IMR-90 (cell line): ENCODE results near the gene SAT1. TPM values are rescaled to one million over a fixed set of nuclear protein-coding genes. Genes with fewer than 3 reads are reported as not detected.

Experiments
- ATAC-seq: fragments of 200-7000 bp; cut with Tn5 transposase; 2 replicates; pipeline ENCODE4 v1.9.1; 2020; ENCODE audit warnings: low read depth, mild to moderate bottlenecking, moderate library complexity
- BruUV-seq: library from RNA; stranded (reverse); fragments of 400-500 nt; replicated peaks from 2 replicates; lab custom pipeline; 2021; lab: Mats Ljungman, UMichigan
- CTCF ChIA-PET: fragments of 300-600 bp; formaldehyde crosslinking; extraction: SDS; loops from one replicate; lab custom pipeline; 2021; ENCODE audit warnings: antibody characterized with exemption; lab: Yijun Ruan, JAX
- POLR2A ChIA-PET: fragments of 300-600 bp; sonication (Branson Sonifier 250); formaldehyde crosslinking; loops from one replicate; lab custom pipeline; 2022; ENCODE audit warnings: antibody characterized with exemption; ENCODE audit not compliant: unreplicated experiment; lab: Charles Lee
- DNase-seq: peaks from one replicate; pipeline ENCODE4 v3.0.0; 2013
- H2AFZ ChIP-seq: replicated peaks from 2 replicates; pipeline ENCODE3; 2013; ENCODE audit warnings: low read length, mild to moderate bottlenecking; ENCODE audit not compliant: poor library complexity
- H2AK5ac ChIP-seq: 2 replicates; pipeline ENCODE4 v1.6.1; 2013; ENCODE audit warnings: low read depth, low read length, inconsistent platforms
- H2AK9ac ChIP-seq: replicated peaks from 2 replicates; pipeline ENCODE3; 2013; ENCODE audit warnings: mild to moderate bottlenecking, low read depth, low read length, moderate library complexity; ENCODE audit not compliant: poor library complexity
- H2BK120ac ChIP-seq: 2 replicates; pipeline ENCODE4 v1.6.1; 2013; ENCODE audit warnings: low read depth, low read length, inconsistent platforms
- H2BK15ac ChIP-seq: 3 replicates; pipeline ENCODE4 v1.6.1; 2013; ENCODE audit warnings: low read depth, low read length, inconsistent platforms
- H2BK20ac ChIP-seq: 2 replicates; pipeline ENCODE4 v1.6.1; 2013; ENCODE audit warnings: low read depth, mild to moderate bottlenecking, inconsistent platforms, low read length, moderate library complexity
- H2BK5ac ChIP-seq: 2 replicates; pipeline ENCODE4 v1.6.1; 2013; ENCODE audit warnings: mild to moderate bottlenecking, low read depth, low read length, inconsistent platforms; ENCODE audit not compliant: poor library complexity, severe bottlenecking
- H3K14ac ChIP-seq: replicated peaks from 2 replicates; pipeline ENCODE4 v1.6.1; 2013; ENCODE audit warnings: low read depth, low read length, inconsistent platforms
- H3K18ac ChIP-seq: 2 replicates; pipeline ENCODE4 v1.6.1; 2013; ENCODE audit warnings: low read depth, low read length, control low read depth
- H3K23ac ChIP-seq: 2 replicates; pipeline ENCODE4 v1.6.1; 2013; ENCODE audit warnings: low read depth, low read length, inconsistent platforms
- H3K27ac ChIP-seq: 2 replicates; pipeline ENCODE4 v1.5.1; 2013; ENCODE audit warnings: mild to moderate bottlenecking, control low read depth, low read length; ENCODE audit not compliant: insufficient read depth
- H3K27me3 ChIP-seq: 2 replicates; pipeline ENCODE4 v1.6.1; 2013; ENCODE audit warnings: low read length; ENCODE audit not compliant: control insufficient read depth, insufficient read depth
- H3K36me3 ChIP-seq: 2 replicates; pipeline ENCODE4 v1.6.1; 2013; ENCODE audit warnings: low read length, mixed read lengths; ENCODE audit not compliant: control insufficient read depth, insufficient read depth
- H3K4ac ChIP-seq: 2 replicates; pipeline ENCODE4 v1.6.1; 2013; ENCODE audit warnings: low read depth, low read length, inconsistent platforms
- H3K4me1 ChIP-seq: 2 replicates; pipeline ENCODE4 v1.6.1; 2013; ENCODE audit warnings: low read length, mixed read lengths; ENCODE audit not compliant: control insufficient read depth, insufficient read depth
- H3K4me2 ChIP-seq: 2 replicates; pipeline ENCODE4 v1.6.1; 2013; ENCODE audit warnings: low read depth, mild to moderate bottlenecking, control low read depth, low read length, moderate library complexity
- H3K4me3 ChIP-seq: 2 replicates; pipeline ENCODE4 v1.5.1; 2013; ENCODE audit warnings: low read depth, mild to moderate bottlenecking, control low read depth, low read length, moderate library complexity; ENCODE audit not compliant: insufficient read depth
- H3K56ac ChIP-seq: 2 replicates; pipeline ENCODE4 v1.6.1; 2013; ENCODE audit warnings: low read length, inconsistent platforms; ENCODE audit not compliant: insufficient read depth; ENCODE audit errors: extremely low read depth
- H3K79me1 ChIP-seq, 2 experiments: 2 replicates each; pipeline ENCODE4 v1.6.1; 2013; ENCODE audit warnings: low read length in 2 of 2, inconsistent platforms in 1 of 2, low read depth in 1 of 2
- H3K9ac ChIP-seq: 2 replicates; pipeline ENCODE4 v1.6.1; 2013; ENCODE audit warnings: low read depth, low read length, control low read depth
- H3K9me1 ChIP-seq: 2 replicates; pipeline ENCODE4 v1.6.1; 2013; ENCODE audit warnings: low read length, inconsistent platforms; ENCODE audit not compliant: insufficient read depth
- H3K9me3 ChIP-seq: 2 replicates; pipeline ENCODE4 v1.6.1; 2013; ENCODE audit warnings: low read length; ENCODE audit not compliant: control insufficient read depth, insufficient read depth
- H4K20me1 ChIP-seq: 2 replicates; pipeline ENCODE4 v1.6.1; 2013; ENCODE audit warnings: low read length, inconsistent platforms; ENCODE audit not compliant: insufficient read depth
- H4K5ac ChIP-seq: 2 replicates; pipeline ENCODE4 v1.6.1; 2013; ENCODE audit warnings: mild to moderate bottlenecking, low read depth, low read length, control low read depth
- H4K8ac ChIP-seq, 2 experiments: 2 replicates each; pipeline ENCODE4 v1.6.1; 2013; ENCODE audit warnings: low read depth in 2 of 2, low read length in 2 of 2, control low read depth in 1 of 2, inconsistent platforms in 1 of 2
- H4K91ac ChIP-seq: 2 replicates; pipeline ENCODE4 v1.6.1; 2013; ENCODE audit warnings: low read depth, low read length, inconsistent platforms; ENCODE audit not compliant: insufficient read depth
- CEBPB ChIP-seq: IDR thresholded peaks from 2 replicates; pipeline ENCODE4 v1.6.1; 2012; ENCODE audit warnings: low read depth, low read length, improper control_type of control experiment
- CHD1 ChIP-seq: IDR thresholded peaks from 2 replicates; pipeline ENCODE4 v1.6.1; 2012; ENCODE audit warnings: low read depth, low read length, improper control_type of control experiment
- FOS ChIP-seq: fragments of 150-350 bp; IDR thresholded peaks from 2 replicates; pipeline ENCODE4 v1.6.1; 2016; ENCODE audit warnings: low read depth, low read length
- MAFK ChIP-seq: IDR thresholded peaks from 2 replicates; pipeline ENCODE4 v1.6.1; 2012; ENCODE audit warnings: low read depth, low read length, improper control_type of control experiment
- MAZ ChIP-seq: IDR thresholded peaks from 2 replicates; pipeline ENCODE4 v1.6.1; 2012; ENCODE audit warnings: low read depth, mild to moderate bottlenecking, low read length, improper control_type of control experiment, moderate library complexity, borderline replicate concordance
- NFE2L2 ChIP-seq: fragments of 150-350 bp; IDR thresholded peaks from 2 replicates; pipeline ENCODE4 v1.6.1; 2016; ENCODE audit warnings: low read depth, mild to moderate bottlenecking, low read length
- POLR2A ChIP-seq: IDR thresholded peaks from 2 replicates; pipeline ENCODE4 v1.6.1; 2012; ENCODE audit warnings: mild to moderate bottlenecking, low read depth, low read length
- RAD21 ChIP-seq: IDR thresholded peaks from 2 replicates; pipeline ENCODE4 v1.6.1; 2012; ENCODE audit warnings: low read length, improper control_type of control experiment
- RFX5 ChIP-seq: IDR thresholded peaks from 2 replicates; pipeline ENCODE4 v1.8.0; 2012; ENCODE audit warnings: low read depth, mild to moderate bottlenecking, low read length, moderate library complexity
- WGBS, 2 experiments: methylation state at CpG; one replicate each; pipeline versions ENCODE4 v1.1.5 to v1.1.7; 2013; ENCODE audit warnings: missing lambda C conversion rate in 2 of 2; ENCODE audit not compliant: insufficient read length in 1 of 2; ENCODE audit errors: extremely low coverage in 2 of 2; 5-methylcytosine and 5-hydroxymethylcytosine counted together
- dilution Hi-C: fragments of 300-500 bp; cut with HindIII; formaldehyde crosslinking; loops from one replicate; pipeline ENCODE4 v1.14.3; 2018; ENCODE audit warnings: low sequenced_read_pairs; ENCODE audit not compliant: unreplicated experiment
- in situ Hi-C: fragments of 300-500 bp; cut with MboI; formaldehyde crosslinking; loops from 3 replicates; pipeline ENCODE4 v1.14.3; 2019; ENCODE audit warnings: low sequenced_read_pairs, inconsistent platforms, mixed read lengths
- intact Hi-C: fragments of 100-400 bp; cut with micrococcal nuclease; formaldehyde crosslinking; loops from 2 replicates; pipeline ENCODE4 v1.10.0; 2022
- polyA plus RNA-seq, 3 experiments: library from polyadenylated mRNA; depleted of rRNA; stranded (reverse); fragments of >200 nt; gene quantifications; 2 replicates each; pipeline ENCODE4 v1.2.3, GENCODE V29; 2012; ENCODE audit warnings: low replicate concordance in 1 of 3
- total RNA-seq: library from RNA; depleted of rRNA; stranded (reverse); fragments of >200 nt; gene quantifications from 2 replicates; pipeline ENCODE4 v1.2.3, GENCODE V29; 2012
- TF ChIP-seq, protein P1 (sequence below): conservative IDR thresholded peaks from 2 replicates; pipeline ENCODE4 v1.5.1; 2012; ENCODE audit warnings: mild to moderate bottlenecking, low read depth, low read length, improper control_type of control experiment
- TF ChIP-seq, protein P2 (sequence below): fragments of 150-350 bp; IDR thresholded peaks from 2 replicates; pipeline ENCODE4 v1.6.1; 2017; ENCODE audit warnings: mild to moderate bottlenecking, antibody characterized with exemption, low read length, low read depth
- TF ChIP-seq, protein P3 (sequence below): fragments of 150-350 bp; IDR thresholded peaks from 2 replicates; pipeline ENCODE4 v1.6.1; 2016; ENCODE audit warnings: low read depth, mild to moderate bottlenecking, low read length, moderate library complexity, borderline replicate concordance

The SAT1 gene
- total and polyA plus RNA-seq, 2 of the 4 experiments (the other 2 are of a cell fraction): 55.9 to 92.8 TPM

DNA sequence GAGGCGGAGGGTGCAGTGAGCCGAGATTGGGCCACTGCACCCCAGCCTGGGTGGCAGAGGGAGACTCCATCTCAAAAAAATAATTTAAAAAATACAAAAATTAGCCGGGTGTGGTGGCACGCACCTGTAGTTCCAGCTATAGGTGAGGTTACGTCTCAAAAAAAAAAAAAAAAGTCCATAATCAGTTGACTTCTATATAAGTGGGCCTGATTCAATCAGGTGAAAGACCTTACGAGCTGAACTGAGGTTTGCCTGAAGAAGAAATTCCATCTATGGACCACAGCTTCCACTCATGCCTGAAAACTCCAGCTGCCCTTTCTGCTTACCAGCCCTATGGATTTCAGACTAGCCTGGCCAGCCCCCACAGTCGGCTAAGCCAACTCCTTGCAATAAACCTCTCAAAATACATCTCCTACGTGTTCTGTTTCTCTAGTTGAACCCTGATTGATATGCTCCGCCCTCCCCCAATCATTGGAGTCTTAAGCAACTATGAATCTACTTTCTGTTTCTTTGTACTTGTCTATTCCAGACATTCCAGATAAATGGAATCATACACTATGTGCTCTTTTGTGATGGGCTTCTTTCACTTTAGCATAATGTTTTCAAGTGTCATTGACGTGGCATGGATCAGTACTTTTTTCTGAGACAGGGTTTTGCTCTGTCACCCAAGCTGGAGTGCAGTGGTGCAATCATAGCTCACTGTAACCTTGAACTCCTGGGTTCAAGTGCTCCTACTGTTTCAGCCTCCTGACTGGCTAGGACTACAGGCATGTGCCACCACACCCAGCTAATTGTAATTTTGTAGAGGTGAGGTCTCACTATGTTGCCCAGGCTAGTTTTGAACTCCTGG lies 36.6 kb downstream of the SAT1 start (continued):
- no peak for TF ChIP-seq RFX5

DNA sequence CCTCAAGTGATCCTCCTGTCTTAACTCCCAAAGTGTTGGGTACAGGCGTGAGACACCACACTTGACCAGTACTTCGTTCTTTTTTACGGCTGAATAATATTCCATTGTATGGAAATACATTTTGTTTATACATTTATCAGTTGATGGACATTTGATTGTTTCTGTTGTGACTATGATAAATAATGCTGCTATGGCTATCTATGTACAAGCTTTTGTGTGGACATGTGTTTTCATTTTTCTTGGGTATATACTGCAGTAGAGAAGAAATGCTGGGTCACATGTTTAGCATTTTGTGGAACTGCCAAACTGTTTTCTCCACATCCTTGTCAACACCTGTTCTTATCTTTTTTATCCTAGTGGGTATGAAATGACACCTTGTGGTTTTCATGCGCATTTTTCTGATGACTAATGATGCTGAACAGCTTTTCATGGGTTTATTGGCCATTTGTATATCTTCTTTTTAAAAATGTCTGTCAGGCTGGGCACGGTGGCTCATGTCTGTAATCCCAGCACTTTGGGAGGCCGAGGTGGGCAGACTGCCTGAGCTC lies 37.3 kb downstream of the SAT1 start:
- Histone ChIP-seq H2AFZ (no peak overlapping the region), H3K23ac (no peak overlapping the region), H3K36me3 (no peaks in the 10 kb centered on the region), H3K4me1 (no peaks in the 10 kb centered on the region), H3K27me3 (no peaks in the 10 kb centered on the region; the same call in 1 of the 2 replicates), H2BK15ac (no peak overlapping the region), H3K79me1 (no peaks in the 10 kb centered on the region), H2AK9ac (no peak overlapping the region), H4K8ac (no peak overlapping the region), H3K4me3 (no peak overlapping the region), H2BK5ac (no peak overlapping the region), H3K9me3 (no peaks in the 10 kb centered on the region), H3K4ac (no peak overlapping the region), H4K91ac (no peak overlapping the region), H4K5ac (no peak overlapping the region), H2BK120ac (no peak overlapping the region), H2BK20ac (no peak overlapping the region), H3K9ac (no peak overlapping the region), H4K20me1 (no peaks in the 10 kb centered on the region), H3K4me2 (no peak overlapping the region), H3K56ac (no peak overlapping the region), H3K27ac (no peak overlapping the region), H3K9me1 (no peaks in the 10 kb centered on the region), H2AK5ac (no peak overlapping the region), H3K14ac (no peak overlapping the region), H3K18ac (no peak overlapping the region)
- ATAC-seq (no peak), DNase-seq (no peak)
- ChIA-PET POLR2A (no interaction called here), CTCF (no interaction called here)
- dilution Hi-C loops (no loop called here), intact Hi-C loops (no loop called here), in situ Hi-C loops (no loop called here)
- no TSS peak for BruUV-seq
- WGBS, 2 experiments: no CpG with 5 or more reads among the region's 6 CpGs
- no peak for TF ChIP-seq FOS
- TF ChIP-seq POLR2A: no peak
- no peak for TF ChIP-seq NFE2L2
- TF ChIP-seq, protein P1, sequence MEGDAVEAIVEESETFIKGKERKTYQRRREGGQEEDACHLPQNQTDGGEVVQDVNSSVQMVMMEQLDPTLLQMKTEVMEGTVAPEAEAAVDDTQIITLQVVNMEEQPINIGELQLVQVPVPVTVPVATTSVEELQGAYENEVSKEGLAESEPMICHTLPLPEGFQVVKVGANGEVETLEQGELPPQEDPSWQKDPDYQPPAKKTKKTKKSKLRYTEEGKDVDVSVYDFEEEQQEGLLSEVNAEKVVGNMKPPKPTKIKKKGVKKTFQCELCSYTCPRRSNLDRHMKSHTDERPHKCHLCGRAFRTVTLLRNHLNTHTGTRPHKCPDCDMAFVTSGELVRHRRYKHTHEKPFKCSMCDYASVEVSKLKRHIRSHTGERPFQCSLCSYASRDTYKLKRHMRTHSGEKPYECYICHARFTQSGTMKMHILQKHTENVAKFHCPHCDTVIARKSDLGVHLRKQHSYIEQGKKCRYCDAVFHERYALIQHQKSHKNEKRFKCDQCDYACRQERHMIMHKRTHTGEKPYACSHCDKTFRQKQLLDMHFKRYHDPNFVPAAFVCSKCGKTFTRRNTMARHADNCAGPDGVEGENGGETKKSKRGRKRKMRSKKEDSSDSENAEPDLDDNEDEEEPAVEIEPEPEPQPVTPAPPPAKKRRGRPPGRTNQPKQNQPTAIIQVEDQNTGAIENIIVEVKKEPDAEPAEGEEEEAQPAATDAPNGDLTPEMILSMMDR: no peak
- TF ChIP-seq, protein P2, sequence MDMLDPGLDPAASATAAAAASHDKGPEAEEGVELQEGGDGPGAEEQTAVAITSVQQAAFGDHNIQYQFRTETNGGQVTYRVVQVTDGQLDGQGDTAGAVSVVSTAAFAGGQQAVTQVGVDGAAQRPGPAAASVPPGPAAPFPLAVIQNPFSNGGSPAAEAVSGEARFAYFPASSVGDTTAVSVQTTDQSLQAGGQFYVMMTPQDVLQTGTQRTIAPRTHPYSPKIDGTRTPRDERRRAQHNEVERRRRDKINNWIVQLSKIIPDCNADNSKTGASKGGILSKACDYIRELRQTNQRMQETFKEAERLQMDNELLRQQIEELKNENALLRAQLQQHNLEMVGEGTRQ: no peak
- TF ChIP-seq RAD21: no peak
- TF ChIP-seq, protein P3, sequence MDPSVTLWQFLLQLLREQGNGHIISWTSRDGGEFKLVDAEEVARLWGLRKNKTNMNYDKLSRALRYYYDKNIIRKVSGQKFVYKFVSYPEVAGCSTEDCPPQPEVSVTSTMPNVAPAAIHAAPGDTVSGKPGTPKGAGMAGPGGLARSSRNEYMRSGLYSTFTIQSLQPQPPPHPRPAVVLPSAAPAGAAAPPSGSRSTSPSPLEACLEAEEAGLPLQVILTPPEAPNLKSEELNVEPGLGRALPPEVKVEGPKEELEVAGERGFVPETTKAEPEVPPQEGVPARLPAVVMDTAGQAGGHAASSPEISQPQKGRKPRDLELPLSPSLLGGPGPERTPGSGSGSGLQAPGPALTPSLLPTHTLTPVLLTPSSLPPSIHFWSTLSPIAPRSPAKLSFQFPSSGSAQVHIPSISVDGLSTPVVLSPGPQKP: no peak
- no peak for TF ChIP-seq CEBPB
- no peak for TF ChIP-seq MAZ
- no peak for TF ChIP-seq CHD1
- no peak for TF ChIP-seq MAFK
- no peak for TF ChIP-seq RFX5
